Small intestine (tissue), 7 donors: ENCODE measurements around the gene TTC39C. TPM values are rescaled to one million over a fixed set of nuclear protein-coding genes. Genes with fewer than 3 reads are reported as not detected.

Source experiments
- DNase-seq, 2 donors: peaks; one replicate each; pipeline versions ENCODE4 v3.0.0 to v3.0.0-alpha.2; 2013
- FAIRE-seq: peaks from 2 replicates; lab custom pipeline; 2012; peaks lifted over from hg19 to GRCh38; lab: Jason Lieb, UNC
- H3K27ac ChIP-seq, 3 donors: one replicate each; pipeline ENCODE4 v1.5.1; 2013; ENCODE audit warnings: low read length in 2 of 3, mild to moderate bottlenecking in 2 of 3, control low read depth in 1 of 3, inconsistent platforms in 1 of 3, low read depth in 1 of 3, moderate library complexity in 1 of 3
- H3K27me3 ChIP-seq, 3 donors: one replicate each; pipeline ENCODE4 v1.6.1; 2013; ENCODE audit warnings: low read length in 3 of 3, inconsistent platforms in 1 of 3; ENCODE audit not compliant: control insufficient read depth in 3 of 3, insufficient read depth in 3 of 3
- H3K36me3 ChIP-seq, 3 donors: one replicate each; pipeline ENCODE4 v1.6.1; 2013; ENCODE audit warnings: low read length in 3 of 3, inconsistent platforms in 1 of 3, low read depth in 1 of 3, mild to moderate bottlenecking in 1 of 3, moderate library complexity in 1 of 3; ENCODE audit not compliant: control insufficient read depth in 3 of 3, insufficient read depth in 2 of 3
- H3K4me1 ChIP-seq, 3 donors: one replicate each; pipeline ENCODE4 v1.6.1; 2013; ENCODE audit warnings: low read length in 2 of 3, inconsistent platforms in 1 of 3, low read depth in 1 of 3, mild to moderate bottlenecking in 1 of 3, moderate library complexity in 1 of 3; ENCODE audit not compliant: control insufficient read depth in 3 of 3, insufficient read depth in 2 of 3
- H3K4me3 ChIP-seq, 3 donors: one replicate each; pipeline ENCODE4 v1.5.1; 2013; ENCODE audit warnings: low read length in 3 of 3, control low read depth in 1 of 3, inconsistent platforms in 1 of 3, low read depth in 1 of 3, mild to moderate bottlenecking in 1 of 3, moderate library complexity in 1 of 3
- H3K9me3 ChIP-seq, 2 donors: one replicate each; pipeline ENCODE4 v1.6.1; 2013; ENCODE audit warnings: low read depth in 1 of 2, low read length in 1 of 2; ENCODE audit not compliant: control insufficient read depth in 2 of 2, insufficient read depth in 1 of 2
- WGBS, 3 donors: extraction: QIAGEN DNeasy Blood & Tissue Kit; methylation state at CpG; one replicate each; pipeline ENCODE4 v1.1.7; 2013; 5-methylcytosine and 5-hydroxymethylcytosine counted together
- polyA plus RNA-seq, 4 donors: library from polyadenylated mRNA; stranded (reverse) in 3 of 4; unstranded in 1 of 4; fragments of 200-250 nt in 3 of 4; fragments of 120-200 nt in 1 of 4; gene quantifications; one replicate each; pipeline versions ENCODE4 v1.2.1 to v1.2.3, GENCODE V29; 2013
- donor health status: healthy with polysubstance abuse.
- donor health status: control.
- donor health status: control.
- donor health status: Bipolar disorder and iron deficiency.
- donor health status: healthy.

Gene TTC39C
- polyA plus RNA-seq, 4 donors: 4.9 to 10.3 (median 8.1) TPM

- peaks cover 0 to 10% (median 8%) of the 10 kb centered on the region in 3 donors for H3K4me1 ChIP-seq
- no peaks in the 10 kb centered on the region for H3K9me3 ChIP-seq
- WGBS, 3 donors: 78 to 90% (median 85%) methylated on average over 11 of the region's 11 CpGs
Observed at GRCh38 chr18:24018299-24018886, 3.8 kb downstream of the TTC39C start.

GRCh38 chr18:24019641-24020331, 5.2 kb downstream of the TTC39C start:
- DNase-seq (peak in 1 of 2 donors; percentile 68), FAIRE-seq (no peak)
- Histone ChIP-seq H3K4me1 (peaks cover 0 to 8% (median 6%) of the 10 kb centered on the region in 3 donors), H3K36me3 (peaks cover 0 to 9% (median 0%) of the 10 kb centered on the region in 3 donors), H3K9me3 (no peaks in the 10 kb centered on the region), H3K27ac (peak overlapping the region in 1 of 3 donors; percentile 40), H3K4me3 (no peak overlapping the region), H3K27me3 (no peaks in the 10 kb centered on the region)
- 62 to 80% (median 73%) methylated on average over 5 of the region's 5 CpGs for WGBS, 3 donors

More at GRCh38 chr18:24018299-24018886, 3.8 kb downstream of the TTC39C start:
- Histone ChIP-seq H3K4me3 (no peak overlapping the region), H3K27me3 (no peaks in the 10 kb centered on the region), H3K27ac (no peak overlapping the region), H3K36me3 (peaks cover 0 to 9% (median 0%) of the 10 kb centered on the region in 3 donors)
- no peak for FAIRE-seq
- DNase-seq: no peak

GRCh38 chr18:24021505-24021904, 7.0 kb downstream of the TTC39C start:
- Histone ChIP-seq H3K36me3 (peaks cover 0 to 9% (median 0%) of the 10 kb centered on the region in 3 donors), H3K9me3 (no peaks in the 10 kb centered on the region), H3K4me3 (no peak overlapping the region), H3K27me3 (no peaks in the 10 kb centered on the region), H3K4me1 (peaks cover 0 to 5% (median 0%) of the 10 kb centered on the region in 3 donors), H3K27ac (no peak overlapping the region)
- 80 to 91% (median 88%) methylated on average over 2 to 3 of the region's 3 CpGs for WGBS, 3 donors
- DNase-seq (no peak), FAIRE-seq (no peak)

- no peak overlapping the region for H3K4me3 ChIP-seq
- no peaks in the 10 kb centered on the region for H3K9me3 ChIP-seq
- no peaks in the 10 kb centered on the region for H3K27me3 ChIP-seq
- no peak overlapping the region for H3K27ac ChIP-seq
- DNase-seq: peak in 1 of 2 donors; percentile 15
- WGBS, 3 donors: 67 to 71% (median 70%) methylated on average over 4 of the region's 4 CpGs
- H3K4me1 ChIP-seq: peaks cover 0 to 5% (median 0%) of the 10 kb centered on the region in 3 donors
- peaks cover 0 to 9% (median 0%) of the 10 kb centered on the region in 3 donors for H3K36me3 ChIP-seq
- no peak for FAIRE-seq
Observed at GRCh38 chr18:24022161-24022560, 7.6 kb downstream of the TTC39C start.

GRCh38 chr18:24023185-24023814, 8.7 kb downstream of the TTC39C start:
- 89 to 93% (median 92%) methylated on average over 6 of the region's 6 CpGs for WGBS, 3 donors
- DNase-seq: no peak

GRCh38 chr18:24024425-24024824, 9.9 kb downstream of the TTC39C start:
- Histone ChIP-seq H3K27me3 (no peaks in the 10 kb centered on the region), H3K36me3 (peaks cover 0 to 9% (median 0%) of the 10 kb centered on the region in 3 donors), H3K27ac (no peak overlapping the region), H3K4me1 (peaks cover 0 to 5% (median 0%) of the 10 kb centered on the region in 3 donors), H3K4me3 (no peak overlapping the region), H3K9me3 (no peaks in the 10 kb centered on the region)
- WGBS, 3 donors: 86 to 92% (median 90%) methylated on average over 5 of the region's 5 CpGs
- DNase-seq (no peak), FAIRE-seq (no peak)

More at GRCh38 chr18:24023185-24023814, 8.7 kb downstream of the TTC39C start:
- Histone ChIP-seq H3K27ac (no peak overlapping the region), H3K4me1 (peaks cover 0 to 5% (median 0%) of the 10 kb centered on the region in 3 donors), H3K36me3 (peaks cover 0 to 9% (median 0%) of the 10 kb centered on the region in 3 donors), H3K27me3 (no peaks in the 10 kb centered on the region), H3K9me3 (no peaks in the 10 kb centered on the region), H3K4me3 (no peak overlapping the region)
- FAIRE-seq: no peak

- no peak overlapping the region for H3K4me3 ChIP-seq
- WGBS, 3 donors: 56 to 72% (median 68%) methylated on average over 3 of the region's 3 CpGs
- no peak for FAIRE-seq
- no peaks in the 10 kb centered on the region for H3K27me3 ChIP-seq
- H3K36me3 ChIP-seq: peaks cover 0 to 9% (median 0%) of the 10 kb centered on the region in 3 donors
- H3K4me1 ChIP-seq: peaks cover 0 to 5% (median 0%) of the 10 kb centered on the region in 3 donors
- DNase-seq: peak; percentile 34 to 36
- H3K9me3 ChIP-seq: no peaks in the 10 kb centered on the region
- H3K27ac ChIP-seq: peak overlapping the region in 1 of 3 donors; percentile 3
Observed at GRCh38 chr18:24026457-24026856, 11.9 kb downstream of the TTC39C start.

GRCh38 chr18:24027156-24027827, 12.7 kb downstream of the TTC39C start:
- no peak overlapping the region for H3K4me3 ChIP-seq
- no peaks in the 10 kb centered on the region for H3K9me3 ChIP-seq
- no peak overlapping the region for H3K27ac ChIP-seq
- no peaks in the 10 kb centered on the region for H3K27me3 ChIP-seq
- DNase-seq (no peak), FAIRE-seq (no peak)
- peaks cover 0 to 9% (median 0%) of the 10 kb centered on the region in 3 donors for H3K36me3 ChIP-seq
- H3K4me1 ChIP-seq: peaks cover 0 to 1% (median 0%) of the 10 kb centered on the region in 3 donors
- 76 to 88% (median 88%) methylated on average over 14 of the region's 14 CpGs for WGBS, 3 donors
